Neural progenitor cell (in vitro differentiated cells): Measurements from ENCODE around the gene ANKS1B. TPM values are rescaled to one million over a fixed set of nuclear protein-coding genes. Genes with fewer than 3 reads are reported as not detected.

Source experiments
- DNase-seq: peaks from one replicate; pipeline ENCODE4 v3.0.0-alpha.2; 2016; ENCODE audit warnings: low spot score
- H2AFZ ChIP-seq: fragments of 200-600 bp; sonication (generic); replicated peaks from 2 replicates; pipeline ENCODE4 v1.6.1; 2016; ENCODE audit warnings: antibody characterized with exemption
- H3F3A ChIP-seq: fragments of 200-600 bp; sonication (generic); 2 replicates; pipeline ENCODE4 v1.6.1; 2016; ENCODE audit warnings: antibody characterized with exemption, low read depth
- H3K27ac ChIP-seq: fragments of 200-600 bp; sonication (generic); 2 replicates; pipeline ENCODE4 v1.5.1; 2016; ENCODE audit warnings: mild to moderate bottlenecking
- H3K27me3 ChIP-seq: fragments of 200-600 bp; sonication (generic); 2 replicates; pipeline ENCODE4 v1.6.1; 2016; ENCODE audit warnings: mild to moderate bottlenecking, moderate library complexity
- H3K36me3 ChIP-seq: fragments of 200-600 bp; sonication (generic); 2 replicates; pipeline ENCODE4 v1.5.1; 2016
- H3K4me1 ChIP-seq: fragments of 200-600 bp; sonication (generic); 2 replicates; pipeline ENCODE4 v1.6.1; 2016; ENCODE audit warnings: mixed run types
- H3K4me2 ChIP-seq: fragments of 200-600 bp; sonication (generic); 2 replicates; pipeline ENCODE4 v1.6.1; 2016
- H3K4me3 ChIP-seq: fragments of 200-600 bp; sonication (generic); 2 replicates; pipeline ENCODE4 v1.5.1; 2016
- H3K79me2 ChIP-seq: fragments of 200-600 bp; sonication (generic); 2 replicates; pipeline ENCODE4 v1.6.1; 2016; ENCODE audit warnings: low read depth
- H3K9ac ChIP-seq: fragments of 200-600 bp; sonication (generic); 2 replicates; pipeline ENCODE4 v1.6.1; 2016
- H3K9me3 ChIP-seq: fragments of 200-600 bp; sonication (generic); 2 replicates; pipeline ENCODE4 v1.5.1; 2016; ENCODE audit warnings: low read depth
- H4K20me1 ChIP-seq: fragments of 200-600 bp; sonication (generic); 2 replicates; pipeline ENCODE4 v1.6.1; 2016; ENCODE audit warnings: low read depth
- H3K27ac Mint-ChIP-seq: 3 replicates; pipeline ENCODE4 v1.8.0; 2021; ENCODE audit warnings: mixed read lengths
- H3K27me3 Mint-ChIP-seq: 2 replicates; pipeline ENCODE4 v1.8.0; 2022; ENCODE audit warnings: low read depth, mild to moderate bottlenecking, inconsistent platforms, moderate library complexity, mixed read lengths; ENCODE audit not compliant: insufficient read depth
- H3K36me3 Mint-ChIP-seq: 3 replicates; pipeline ENCODE4 v1.8.0; 2021; ENCODE audit warnings: mixed read lengths
- H3K4me1 Mint-ChIP-seq: 3 replicates; pipeline ENCODE4 v1.8.0; 2021; ENCODE audit warnings: mixed read lengths
- H3K4me3 Mint-ChIP-seq: 3 replicates; pipeline ENCODE4 v1.8.0; 2021; ENCODE audit warnings: mild to moderate bottlenecking, moderate library complexity, mixed read lengths
- H3K9me3 Mint-ChIP-seq: 3 replicates; pipeline ENCODE4 v1.8.0; 2020; ENCODE audit warnings: mixed read lengths
- EZH2 ChIP-seq: fragments of 200-600 bp; sonication (generic); IDR thresholded peaks from 2 replicates; pipeline ENCODE4 v1.6.1; 2017; ENCODE audit warnings: antibody characterized with exemption, mild to moderate bottlenecking, moderate library complexity
- EZH2phosphoT487 ChIP-seq: fragments of 200-600 bp; sonication (generic); IDR thresholded peaks from 2 replicates; pipeline ENCODE4 v1.6.1; 2017; ENCODE audit warnings: antibody characterized with exemption
- total RNA-seq: library from RNA; depleted of rRNA; stranded (reverse); fragments of >200 nt; gene quantifications from 2 replicates; pipeline ENCODE4 v1.2.3, GENCODE V29; 2015; ENCODE audit warnings: low replicate concordance
- TF ChIP-seq, protein P1 (sequence below): fragments of 200-600 bp; sonication (generic); IDR thresholded peaks from 2 replicates; pipeline ENCODE4 v1.5.1; 2017; ENCODE audit warnings: antibody characterized with exemption, mild to moderate bottlenecking

ANKS1B gene
- total RNA-seq, result 4.5 and 7.9 TPM in 2 replicates

DNA sequence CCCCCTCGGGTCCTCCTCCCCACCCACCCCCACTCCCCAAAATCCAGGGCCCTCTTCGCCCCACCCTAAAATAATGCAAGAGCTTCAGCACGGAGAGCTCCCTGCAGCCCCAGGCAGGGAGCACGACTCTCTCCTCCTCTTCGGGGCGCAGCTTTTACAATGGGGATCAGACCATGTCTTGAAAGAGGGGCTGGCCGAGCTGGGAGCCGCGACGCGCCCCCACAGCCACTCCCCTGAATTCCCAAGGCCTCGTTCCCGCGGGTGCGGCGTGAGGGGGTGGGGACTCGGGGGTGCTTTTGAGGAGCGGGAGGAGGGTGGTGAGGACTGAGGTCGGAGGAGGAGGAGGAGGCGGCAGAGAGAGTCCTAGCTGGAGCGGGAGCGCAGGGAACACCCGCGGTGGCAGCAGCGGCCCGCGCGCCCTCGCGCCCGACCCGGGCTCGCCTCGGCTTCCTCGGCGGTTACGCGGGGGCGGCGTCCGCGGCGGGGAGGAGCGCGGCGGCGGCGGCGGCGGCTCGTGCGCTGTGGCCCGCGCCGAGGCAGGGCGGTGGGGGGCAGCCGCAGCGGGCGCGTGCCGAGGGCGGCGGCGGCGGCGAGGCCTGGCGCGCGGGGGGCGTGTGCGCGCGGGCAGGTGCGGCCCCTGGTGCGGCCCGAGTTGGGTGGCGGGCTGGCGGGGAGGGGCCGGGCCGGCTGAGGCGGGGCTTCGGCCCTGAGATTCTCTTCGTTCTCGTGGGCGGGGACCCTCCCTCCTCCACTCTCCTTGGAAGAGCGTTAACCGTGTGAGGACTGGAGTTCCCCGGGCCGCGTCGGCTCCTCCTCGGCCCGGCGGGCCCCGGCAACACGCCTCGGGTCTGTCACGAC, at the start of gene ANKS1B:
Gene ANKS1B (minus strand): TSS at position 666 of the 858 bp plus-strand sequence. CDS start 699 bp downstream, outside the sequence.
- H2AFZ ChIP-seq, result peak within 1 kb of the TSS; percentile 99
- H3K27ac Mint-ChIP-seq, result no peak within 1 kb of the TSS
- peaks cover 45% of the 10 kb centered on the region for H3K27me3 ChIP-seq
- peak; percentile 86 for DNase-seq
- H3K27ac ChIP-seq, result no peak within 1 kb of the TSS
- peaks cover 15% of the 10 kb centered on the region for H3F3A ChIP-seq
- H3K27me3 Mint-ChIP-seq, result peaks cover 25% of the 10 kb centered on the region
- peak within 1 kb of the TSS; percentile 83 for H3K4me3 ChIP-seq
- no peaks in the 10 kb centered on the region for H3K36me3 Mint-ChIP-seq
- H3K9me3 ChIP-seq, result no peaks in the 10 kb centered on the region
- TF ChIP-seq EZH2phosphoT487, result no peak
- TF ChIP-seq, protein P1, sequence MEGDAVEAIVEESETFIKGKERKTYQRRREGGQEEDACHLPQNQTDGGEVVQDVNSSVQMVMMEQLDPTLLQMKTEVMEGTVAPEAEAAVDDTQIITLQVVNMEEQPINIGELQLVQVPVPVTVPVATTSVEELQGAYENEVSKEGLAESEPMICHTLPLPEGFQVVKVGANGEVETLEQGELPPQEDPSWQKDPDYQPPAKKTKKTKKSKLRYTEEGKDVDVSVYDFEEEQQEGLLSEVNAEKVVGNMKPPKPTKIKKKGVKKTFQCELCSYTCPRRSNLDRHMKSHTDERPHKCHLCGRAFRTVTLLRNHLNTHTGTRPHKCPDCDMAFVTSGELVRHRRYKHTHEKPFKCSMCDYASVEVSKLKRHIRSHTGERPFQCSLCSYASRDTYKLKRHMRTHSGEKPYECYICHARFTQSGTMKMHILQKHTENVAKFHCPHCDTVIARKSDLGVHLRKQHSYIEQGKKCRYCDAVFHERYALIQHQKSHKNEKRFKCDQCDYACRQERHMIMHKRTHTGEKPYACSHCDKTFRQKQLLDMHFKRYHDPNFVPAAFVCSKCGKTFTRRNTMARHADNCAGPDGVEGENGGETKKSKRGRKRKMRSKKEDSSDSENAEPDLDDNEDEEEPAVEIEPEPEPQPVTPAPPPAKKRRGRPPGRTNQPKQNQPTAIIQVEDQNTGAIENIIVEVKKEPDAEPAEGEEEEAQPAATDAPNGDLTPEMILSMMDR, result no peak
- TF ChIP-seq EZH2, result no peak
- peaks cover 18% of the 10 kb centered on the region for H3K4me1 Mint-ChIP-seq
- no peak within 1 kb of the TSS for H3K9ac ChIP-seq
- no peaks in the 10 kb centered on the region for H3K36me3 ChIP-seq
- no peaks in the 10 kb centered on the region for H4K20me1 ChIP-seq
- H3K4me1 ChIP-seq, result no peaks in the 10 kb centered on the region
- peak within 1 kb of the TSS; percentile 92 for H3K4me3 Mint-ChIP-seq
- H3K4me2 ChIP-seq, result peak within 1 kb of the TSS; percentile 84
- H3K9me3 Mint-ChIP-seq, result no peaks in the 10 kb centered on the region
- no peaks in the 10 kb centered on the region for H3K79me2 ChIP-seq

DNA sequence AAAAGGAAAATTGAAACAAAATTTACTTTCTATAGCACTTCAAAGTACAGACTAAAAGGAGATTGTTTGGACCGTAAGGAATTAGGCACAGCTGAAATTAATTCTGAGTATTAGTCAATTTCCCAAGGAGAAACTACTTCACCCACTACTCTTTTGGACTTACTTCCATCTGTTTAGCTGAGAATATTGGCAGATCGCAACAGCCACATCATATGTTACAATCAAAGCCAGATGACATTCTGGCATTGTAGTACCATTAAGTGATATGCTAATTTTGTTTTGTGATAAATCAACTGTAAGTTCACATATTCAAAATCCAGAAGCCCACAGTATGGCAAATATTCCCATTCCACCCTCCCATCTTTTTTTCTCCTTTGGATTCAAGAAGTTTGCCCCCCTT, 47.1 kb upstream of the ANKS1B start:
- Histone ChIP-seq H4K20me1 (no peaks in the 10 kb centered on the region), H3K4me1 (no peaks in the 10 kb centered on the region), H3K36me3 (no peaks in the 10 kb centered on the region), H3K4me3 (no peak overlapping the region), H3K27ac (no peak overlapping the region), H3K79me2 (no peaks in the 10 kb centered on the region), H3F3A (no peaks in the 10 kb centered on the region), H3K27me3 (no peaks in the 10 kb centered on the region), H3K9me3 (no peaks in the 10 kb centered on the region), H3K9ac (no peak overlapping the region), H2AFZ (no peak overlapping the region), H3K4me2 (no peak overlapping the region)
- no peak for DNase-seq
- Mint-ChIP-seq H3K4me3 (no peak overlapping the region), H3K9me3 (no peaks in the 10 kb centered on the region), H3K27me3 (peaks cover 2% of the 10 kb centered on the region), H3K4me1 (no peaks in the 10 kb centered on the region), H3K27ac (no peak overlapping the region), H3K36me3 (peaks cover 3% of the 10 kb centered on the region)
- TF ChIP-seq EZH2 (no peak), EZH2phosphoT487 (no peak)
- TF ChIP-seq, protein P1, result no peak

DNA sequence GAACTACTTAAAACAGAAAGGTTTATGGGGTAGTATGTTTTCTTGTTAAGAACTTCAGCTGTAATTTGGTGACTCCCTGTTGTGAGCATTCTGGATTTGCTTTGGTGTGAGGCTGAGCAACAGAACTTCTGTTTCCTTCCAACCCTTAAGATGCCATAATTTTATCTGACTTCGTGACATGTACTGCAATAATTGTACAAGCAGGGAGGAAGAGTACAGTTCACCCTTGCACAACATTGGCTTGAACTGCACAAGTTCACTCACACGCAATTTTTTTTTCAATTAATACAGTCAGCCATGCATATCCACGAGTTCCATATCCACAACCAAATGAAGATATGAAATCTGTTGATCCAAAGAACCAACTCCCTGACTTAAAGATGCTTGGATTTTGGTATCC, 42.9 kb upstream of the ANKS1B start:
- no peaks in the 10 kb centered on the region for H3K4me1 ChIP-seq
- H4K20me1 ChIP-seq, result no peaks in the 10 kb centered on the region
- H3K4me2 ChIP-seq, result no peak overlapping the region
- H3K36me3 Mint-ChIP-seq, result no peaks in the 10 kb centered on the region
- H3K27ac ChIP-seq, result no peak overlapping the region
- no peaks in the 10 kb centered on the region for H3K4me1 Mint-ChIP-seq
- TF ChIP-seq EZH2phosphoT487 (no peak), EZH2 (no peak)
- TF ChIP-seq, protein P1, result no peak
- H3K27me3 Mint-ChIP-seq, result no peaks in the 10 kb centered on the region
- no peaks in the 10 kb centered on the region for H3K27me3 ChIP-seq
- no peak overlapping the region for H2AFZ ChIP-seq
- no peaks in the 10 kb centered on the region for H3K36me3 ChIP-seq
- H3K79me2 ChIP-seq, result no peaks in the 10 kb centered on the region
- no peak overlapping the region for H3K4me3 Mint-ChIP-seq
- H3K9me3 Mint-ChIP-seq, result no peaks in the 10 kb centered on the region
- no peak for DNase-seq
- H3F3A ChIP-seq, result no peaks in the 10 kb centered on the region
- no peak overlapping the region for H3K27ac Mint-ChIP-seq
- H3K4me3 ChIP-seq, result no peak overlapping the region
- no peaks in the 10 kb centered on the region for H3K9me3 ChIP-seq
- H3K9ac ChIP-seq, result no peak overlapping the region
